ENCODE results near the gene ZNF891.

Gene ZNF891

GRCh38 chr12:133061954-133062353 is 68.1 kb downstream of the ZNF891 start:
- no peak for DNase-seq (ENCODE audit: low read depth)

- no peak for DNase-seq (ENCODE audit: low read depth)
Observed at GRCh38 chr12:133058203-133059113, 71.6 kb downstream of the ZNF891 start.

- DNase-seq (ENCODE audit: low read depth), result no peak
Observed at GRCh38 chr12:133057446-133057845, 72.6 kb downstream of the ZNF891 start.
